Activated gamma-delta T cell treated with Interleukin-2 at 50 U/mL for 16 hours (primary cell): ENCODE measurements around the gene C9orf152.
A peak's percentile ranks its signal among the peaks of the same experiment; 100 is the strongest.

Experiments
- DNase-seq: peaks from one replicate; pipeline ENCODE4 v3.0.0-alpha.2; 2020

Gene C9orf152

GRCh38 chr9:110179734-110180133 is 28.2 kb downstream of the C9orf152 start:
- DNase-seq = no peak

- DNase-seq = no peak
Observed at GRCh38 chr9:110178281-110178680, 29.7 kb downstream of the C9orf152 start.

GRCh38 chr9:110175275-110175968 is 32.5 kb downstream of the C9orf152 start:
- DNase-seq = no peak

GRCh38 chr9:110173322-110173642 is 34.7 kb downstream of the C9orf152 start:
- no peak for DNase-seq

GRCh38 chr9:110170357-110171257 is 37.4 kb downstream of the C9orf152 start:
- no peak for DNase-seq

- no peak for DNase-seq
Observed at GRCh38 chr9:110168486-110168885, 39.5 kb downstream of the C9orf152 start.

GRCh38 chr9:110161940-110162339 is 46.0 kb downstream of the C9orf152 start:
- DNase-seq = no peak

GRCh38 chr9:110160685-110161084 is 47.3 kb downstream of the C9orf152 start:
- no peak for DNase-seq

GRCh38 chr9:110160123-110160522 is 47.8 kb downstream of the C9orf152 start:
- no peak for DNase-seq

- no peak for DNase-seq
Observed at GRCh38 chr9:110157823-110158664, 49.9 kb downstream of the C9orf152 start.

GRCh38 chr9:110156902-110157301 is 51.1 kb downstream of the C9orf152 start:
- DNase-seq = peak; percentile 10

- no peak for DNase-seq
Observed at GRCh38 chr9:110156416-110156815, 51.5 kb downstream of the C9orf152 start.

- no peak for DNase-seq
Observed at GRCh38 chr9:110155751-110156150, 52.2 kb downstream of the C9orf152 start.

GRCh38 chr9:110153431-110153830 is 54.5 kb downstream of the C9orf152 start:
- DNase-seq = no peak

- no peak for DNase-seq
Observed at GRCh38 chr9:110152704-110153374, 55.1 kb downstream of the C9orf152 start.
